ENCODE data around the gene SH3TC1. TPM values are rescaled to one million over a fixed set of nuclear protein-coding genes. Genes with fewer than 3 reads are reported as not detected.

Gene SH3TC1
- total RNA-seq, 2 experiments from 2014 or later = 16.2 to 17.5 TPM

GRCh38 chr4:8230891-8231290, 31.8 kb downstream of the SH3TC1 start:
- peaks cover 33% of the 10 kb centered on the region for H3K4me1 Mint-ChIP-seq (ENCODE audit: low read depth)
- H3K36me3 Mint-ChIP-seq (ENCODE audit: low read depth) = peaks cover 2% of the 10 kb centered on the region
- no peaks in the 10 kb centered on the region for H3K27me3 Mint-ChIP-seq

GRCh38 chr4:8231551-8232049, 32.5 kb downstream of the SH3TC1 start:
- intact Hi-C loops (cut with micrococcal nuclease) = no loop called here
- ATAC-seq = no peak
- peaks cover 2% of the 10 kb centered on the region for H3K36me3 Mint-ChIP-seq (ENCODE audit: low read depth)
- peaks cover 27% of the 10 kb centered on the region for H3K4me1 Mint-ChIP-seq (ENCODE audit: low read depth)
- TF ChIP-seq CTCF (IDR thresholded peaks at IDR 0.05) = no peak
- no peak overlapping the region for H3K27ac Mint-ChIP-seq
- no peaks in the 10 kb centered on the region for H3K27me3 Mint-ChIP-seq
- DNase-seq = no peak
- ChIA-PET CTCF (interaction anchor here (1.5 to 2.1 kb wide), 2 partner anchors 11 to 55 kb away, joined by 3 to 12 read pairs; no protein-coding TSS in a partner anchor), POLR2A (no interaction called here)
- no peak overlapping the region for H3K4me3 Mint-ChIP-seq
- no peaks in the 10 kb centered on the region for H3K9me3 Mint-ChIP-seq

More at GRCh38 chr4:8230891-8231290, 31.8 kb downstream of the SH3TC1 start:
- Mint-ChIP-seq H3K27ac (no peak overlapping the region), H3K9me3 (no peaks in the 10 kb centered on the region), H3K4me3 (no peak overlapping the region)
- TF ChIP-seq CTCF (IDR thresholded peaks at IDR 0.05) = no peak
- intact Hi-C loops (cut with micrococcal nuclease) = no loop called here
- POLR2A ChIA-PET = interaction anchor here (0.6 kb wide), 1 partner anchor 201 kb away, joined by 3 read pairs; no protein-coding TSS in a partner anchor
- DNase-seq = no peak
- ATAC-seq = no peak
- CTCF ChIA-PET = interaction anchor here (2.1 kb wide), 1 partner anchor 11 kb away, joined by 12 read pairs; no protein-coding TSS in a partner anchor

- DNase-seq (no peak), ATAC-seq (no peak)
- Mint-ChIP-seq H3K4me1 (ENCODE audit: low read depth) (peaks cover 23% of the 10 kb centered on the region), H3K9me3 (no peaks in the 10 kb centered on the region), H3K4me3 (no peak overlapping the region), H3K36me3 (ENCODE audit: low read depth) (peaks cover 2% of the 10 kb centered on the region), H3K27me3 (no peaks in the 10 kb centered on the region), H3K27ac (no peak overlapping the region)
- ChIA-PET POLR2A (no interaction called here), CTCF (interaction anchor here (1.5 kb wide), 1 partner anchor 56 kb away, joined by 3 read pairs; no protein-coding TSS in a partner anchor)
- intact Hi-C loops (cut with micrococcal nuclease) = no loop called here
- no peak for TF ChIP-seq CTCF (IDR thresholded peaks at IDR 0.05)
These were observed 33.7 kb downstream of the SH3TC1 start for GRCh38 chr4:8232748-8233147.

DNA sequence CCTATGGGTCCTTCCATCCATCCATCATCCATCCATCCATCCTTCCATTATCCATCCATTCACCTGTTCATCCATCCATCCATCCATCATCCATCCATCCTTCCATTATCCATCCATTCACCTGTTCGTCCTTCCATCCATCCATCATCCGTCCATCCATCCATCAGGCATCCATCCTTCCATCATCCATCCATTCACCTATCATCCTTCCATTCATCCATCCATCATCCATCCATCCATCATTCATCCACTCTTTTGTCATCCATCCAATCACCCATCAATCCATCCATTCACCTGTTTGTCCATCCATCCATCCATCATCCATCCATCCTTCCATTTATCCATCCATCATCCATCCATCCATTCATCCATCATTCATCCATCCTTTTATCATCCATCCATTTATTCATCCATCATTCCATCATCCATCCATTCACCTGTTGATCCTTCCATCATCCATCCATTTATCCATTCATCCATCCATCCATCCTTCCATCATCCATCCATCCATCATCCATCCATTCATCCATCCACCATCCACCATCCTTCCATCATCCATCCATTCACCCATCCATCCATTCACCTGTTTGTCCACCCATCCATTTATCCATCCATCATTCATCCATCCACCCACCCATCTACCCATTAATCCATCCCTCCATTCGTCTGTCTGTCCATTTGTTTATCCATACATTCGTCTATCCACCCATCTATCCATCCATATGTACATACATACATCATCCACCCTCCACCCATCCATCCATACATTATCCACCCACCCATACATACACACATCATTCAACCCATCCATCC, 34.8 kb downstream of the SH3TC1 start:
- POLR2A ChIA-PET = no interaction called here
- no peaks in the 10 kb centered on the region for H3K9me3 Mint-ChIP-seq
- ATAC-seq = no peak
- intact Hi-C loops (cut with micrococcal nuclease) = no loop called here
- no peak overlapping the region for H3K27ac Mint-ChIP-seq
- H3K4me1 Mint-ChIP-seq (ENCODE audit: low read depth) = peaks cover 15% of the 10 kb centered on the region
- CTCF ChIA-PET = no interaction called here
- DNase-seq = no peak
- no peaks in the 10 kb centered on the region for H3K27me3 Mint-ChIP-seq
- H3K4me3 Mint-ChIP-seq = no peak overlapping the region
- H3K36me3 Mint-ChIP-seq (ENCODE audit: low read depth) = peaks cover 2% of the 10 kb centered on the region
- TF ChIP-seq CTCF (IDR thresholded peaks at IDR 0.05) = no peak

DNA sequence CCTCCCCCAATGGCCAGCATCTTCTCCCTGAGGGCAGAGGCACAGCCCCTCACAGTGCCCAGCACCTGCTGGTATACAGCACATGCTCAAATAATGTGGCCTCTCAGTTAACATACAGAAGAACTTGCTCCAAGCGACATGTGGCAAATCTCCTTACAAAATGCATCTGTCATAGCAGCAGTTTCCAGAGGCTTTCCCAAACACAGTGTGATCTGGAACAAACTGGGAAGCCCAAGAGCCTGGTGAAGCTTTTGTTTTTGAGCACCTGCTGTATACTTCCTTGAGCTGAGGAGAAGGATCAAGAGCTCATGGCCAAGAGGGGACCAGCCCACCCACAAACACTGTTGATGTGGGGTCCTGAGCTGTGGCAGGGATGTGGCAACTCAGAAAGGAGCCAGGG, 35.6 kb downstream of the SH3TC1 start:
- CTCF ChIA-PET = interaction anchor here (1.1 to 1.5 kb wide), 2 partner anchors 10 to 35 kb away, joined by 3 to 4 read pairs; partner anchors contain the start of gene SH3TC1

More for the DNA sequence above, 35.6 kb downstream of the SH3TC1 start:
- no peak overlapping the region for H3K4me3 Mint-ChIP-seq
- no peaks in the 10 kb centered on the region for H3K9me3 Mint-ChIP-seq
- ATAC-seq = no peak
- peaks cover 9% of the 10 kb centered on the region for H3K4me1 Mint-ChIP-seq (ENCODE audit: low read depth)
- no peak overlapping the region for H3K27ac Mint-ChIP-seq
- no peak for TF ChIP-seq CTCF (IDR thresholded peaks at IDR 0.05)
- intact Hi-C loops (cut with micrococcal nuclease) = no loop called here
- POLR2A ChIA-PET = no interaction called here
- DNase-seq = no peak
- H3K36me3 Mint-ChIP-seq (ENCODE audit: low read depth) = peaks cover 4% of the 10 kb centered on the region
- no peaks in the 10 kb centered on the region for H3K27me3 Mint-ChIP-seq
